Stimulated activated CD4-positive, alpha-beta T cell treated with anti-CD3 and anti-CD28 coated beads, Interleukin-4, amount 100 ng/mL, for 4 hours (primary cell): ENCODE measurements around the gene EYA2.

Source experiments
- DNase-seq, 2 experiments: peaks; one replicate each; pipeline ENCODE4 v3.0.0-alpha.2; 2020

EYA2 gene

GRCh38 chr20:47013606-47014005, 119.0 kb downstream of the EYA2 start:
- DNase-seq: no peak

DNA sequence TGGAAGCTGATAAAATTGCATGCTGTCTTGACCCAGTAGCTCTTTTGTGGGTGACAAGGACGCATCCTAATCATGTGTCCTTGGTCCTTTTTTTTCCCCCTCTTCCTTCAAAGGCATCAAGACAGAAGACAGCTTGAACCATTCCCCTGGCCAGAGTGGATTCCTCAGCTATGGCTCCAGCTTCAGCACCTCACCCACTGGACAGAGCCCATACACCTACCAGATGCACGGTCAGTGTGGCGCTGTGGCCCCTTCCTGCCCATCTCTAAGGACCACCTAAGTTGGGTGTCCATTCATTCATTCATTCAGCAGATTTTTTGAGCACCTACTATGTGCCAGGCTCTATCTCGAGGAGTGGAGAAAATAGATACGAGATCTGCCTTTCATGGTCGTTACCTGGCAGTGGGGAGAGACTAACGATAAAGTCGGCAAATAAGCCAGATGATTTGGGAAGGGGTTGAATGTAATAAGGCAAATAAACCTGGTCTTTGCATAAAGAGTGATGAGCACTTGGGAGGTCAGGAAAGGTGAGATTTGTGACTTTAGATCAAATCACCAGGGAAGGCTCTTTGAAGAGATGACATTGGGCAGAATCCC, 121.5 kb downstream of the EYA2 start:
- DNase-seq: no peak

DNA sequence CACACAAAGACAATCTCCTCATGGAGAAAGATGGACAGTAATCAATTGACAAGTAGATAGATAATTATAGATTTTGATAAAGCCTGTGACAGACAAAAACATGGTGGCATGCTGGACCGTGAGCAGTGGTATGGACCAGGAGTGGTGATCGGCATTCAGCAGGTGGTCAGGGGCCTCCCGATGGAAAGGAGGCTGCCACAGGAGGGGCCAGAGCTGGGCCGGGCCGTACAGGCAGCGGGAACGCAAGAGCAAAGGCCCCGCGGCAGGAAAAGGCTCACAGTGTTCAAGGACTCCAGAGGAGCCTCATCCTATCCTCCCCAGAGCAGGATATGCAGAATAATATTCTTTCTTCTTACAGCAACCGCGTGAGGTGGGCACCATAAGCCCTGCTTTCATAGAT, 123.7 kb downstream of the EYA2 start:
- no peak for DNase-seq

DNA sequence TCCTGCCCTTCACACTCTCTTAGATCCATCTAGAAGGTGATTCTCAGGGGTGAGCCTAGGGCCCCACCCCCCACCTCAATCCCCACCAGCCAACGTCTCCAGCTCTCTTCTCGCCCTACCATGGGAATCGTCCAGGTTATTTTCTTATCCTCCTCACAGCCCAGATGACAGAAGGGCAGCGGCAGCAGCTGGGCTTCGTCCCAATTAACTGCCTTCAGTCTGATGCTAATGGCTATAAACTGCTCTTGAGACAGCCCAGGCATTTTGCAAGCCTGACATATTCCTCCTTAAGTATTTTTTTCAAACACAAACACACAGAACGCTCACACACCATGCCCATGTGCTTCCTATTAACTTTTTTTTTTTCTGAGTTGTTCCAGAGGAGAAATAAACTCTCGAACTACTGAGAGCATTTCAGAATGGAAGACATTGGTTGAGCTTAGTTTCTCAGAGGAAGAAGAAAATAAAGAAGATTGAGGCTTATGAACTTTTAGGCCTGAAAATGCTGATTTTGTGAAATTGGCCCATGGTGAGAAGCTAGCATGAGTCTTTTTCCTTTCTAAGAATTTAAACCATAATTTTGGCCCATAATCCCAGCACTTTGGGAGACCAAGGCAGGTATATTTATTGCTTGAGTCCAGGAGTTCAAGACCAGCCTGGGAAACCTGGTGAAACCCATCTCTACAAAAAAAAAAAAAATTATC, 124.6 kb downstream of the EYA2 start:
- no peak for DNase-seq

DNA sequence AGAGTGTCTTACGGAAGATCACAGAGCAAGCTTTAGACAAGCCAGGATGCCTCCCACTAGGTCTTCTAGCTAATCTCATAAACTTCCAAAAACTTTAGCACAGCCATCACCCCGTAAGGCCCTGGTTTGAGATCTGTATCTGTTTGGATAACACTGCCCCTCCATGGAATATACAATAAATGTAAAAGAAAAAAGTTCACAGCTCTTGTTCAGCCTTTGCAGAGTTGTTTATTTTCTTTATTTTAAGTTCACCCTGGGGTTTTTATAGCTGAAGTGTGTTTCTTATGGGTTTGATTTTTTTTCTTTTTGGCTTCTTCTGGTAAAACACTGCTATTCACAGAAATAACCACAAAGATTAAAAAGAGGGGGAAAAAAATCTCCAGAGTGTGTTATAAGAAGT, 125.6 kb downstream of the EYA2 start:
- no peak for DNase-seq

DNA sequence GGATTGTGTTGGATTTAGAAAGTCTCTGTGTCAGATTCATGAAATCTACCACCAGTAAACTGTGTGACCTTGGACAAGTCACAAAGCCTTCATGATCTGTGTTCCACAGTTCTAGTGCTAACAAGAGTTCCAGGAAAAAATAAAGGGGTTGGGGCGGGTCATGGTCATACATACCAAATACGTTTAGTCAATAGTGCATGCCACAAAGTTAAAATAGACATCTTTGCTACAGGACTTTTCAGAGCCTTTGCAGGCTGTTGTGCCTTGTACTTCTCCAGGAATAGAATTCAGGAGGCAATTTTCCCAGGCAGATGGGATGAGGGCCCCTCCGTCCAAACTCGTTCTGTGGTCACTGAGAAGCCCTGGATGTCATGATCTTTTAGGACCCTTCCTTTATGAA, 127.2 kb downstream of the EYA2 start:
- DNase-seq: no peak

- DNase-seq: no peak
These were observed 129.9 kb downstream of the EYA2 start for GRCh38 chr20:47024461-47024937.

GRCh38 chr20:47027042-47027441, 132.4 kb downstream of the EYA2 start:
- no peak for DNase-seq

DNA sequence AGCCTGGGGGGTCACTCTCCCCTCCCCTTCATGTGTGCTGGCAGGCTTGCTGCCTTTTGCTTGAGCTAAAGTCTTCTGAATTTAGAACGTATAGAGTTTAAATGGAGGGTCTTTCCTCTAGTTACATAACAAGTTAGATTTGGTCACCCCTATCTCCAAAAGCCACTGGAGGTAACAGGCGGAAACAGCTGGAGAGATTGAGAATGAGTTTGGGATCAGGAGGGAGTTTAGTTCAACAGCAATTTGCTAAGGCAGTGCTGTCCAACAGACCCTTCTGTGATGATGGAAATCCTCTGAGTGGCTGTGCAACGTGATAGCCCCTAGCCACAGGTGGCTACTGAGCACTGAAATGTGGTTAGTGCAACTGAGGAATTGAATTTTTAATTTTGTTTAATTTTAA, 132.8 kb downstream of the EYA2 start:
- no peak for DNase-seq

- no peak for DNase-seq
These were observed 133.8 kb downstream of the EYA2 start for GRCh38 chr20:47028487-47028886.

DNA sequence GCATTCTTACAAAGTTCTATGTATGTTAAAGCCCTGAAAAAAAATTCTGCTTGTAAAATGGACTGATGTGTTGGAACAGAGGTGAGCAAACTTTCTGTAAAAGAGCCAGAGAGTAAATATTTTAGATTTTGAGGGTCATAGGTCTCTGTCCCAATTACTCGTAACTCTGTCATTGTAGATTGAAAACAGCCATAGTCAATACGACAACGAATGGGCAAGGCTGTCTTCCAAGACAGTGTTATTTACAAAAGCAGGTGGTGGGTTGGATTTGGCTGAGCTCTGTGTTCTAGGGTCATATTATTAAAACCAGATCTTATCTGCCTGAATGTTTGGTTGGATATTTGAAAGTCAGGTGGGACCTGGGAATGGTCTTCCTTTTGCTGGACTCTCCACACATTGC, 135.2 kb downstream of the EYA2 start:
- DNase-seq: no peak

GRCh38 chr20:47030271-47030810, 135.7 kb downstream of the EYA2 start:
- DNase-seq: no peak

DNA sequence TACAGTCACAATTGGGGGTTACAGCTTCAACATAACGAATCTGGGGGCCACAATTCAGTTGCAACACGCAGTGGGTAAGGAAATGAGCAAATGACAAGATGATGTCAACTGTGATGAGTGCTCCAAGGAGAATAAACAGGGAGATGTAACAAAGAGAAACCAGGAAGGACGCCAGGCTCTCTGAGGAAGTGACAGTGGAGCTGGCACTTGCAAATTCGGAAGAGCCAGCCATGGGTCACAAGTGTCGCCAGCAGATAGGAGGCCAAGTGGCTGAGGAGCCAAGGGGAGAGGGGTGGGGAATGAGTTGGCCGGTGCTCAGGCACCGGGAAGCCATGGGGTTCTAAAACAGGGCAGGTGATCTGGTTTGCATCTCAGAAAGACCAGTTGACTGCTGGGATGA, 136.4 kb downstream of the EYA2 start:
- no peak for DNase-seq

- DNase-seq: no peak
These were observed 137.2 kb downstream of the EYA2 start for GRCh38 chr20:47031821-47032220.

DNA sequence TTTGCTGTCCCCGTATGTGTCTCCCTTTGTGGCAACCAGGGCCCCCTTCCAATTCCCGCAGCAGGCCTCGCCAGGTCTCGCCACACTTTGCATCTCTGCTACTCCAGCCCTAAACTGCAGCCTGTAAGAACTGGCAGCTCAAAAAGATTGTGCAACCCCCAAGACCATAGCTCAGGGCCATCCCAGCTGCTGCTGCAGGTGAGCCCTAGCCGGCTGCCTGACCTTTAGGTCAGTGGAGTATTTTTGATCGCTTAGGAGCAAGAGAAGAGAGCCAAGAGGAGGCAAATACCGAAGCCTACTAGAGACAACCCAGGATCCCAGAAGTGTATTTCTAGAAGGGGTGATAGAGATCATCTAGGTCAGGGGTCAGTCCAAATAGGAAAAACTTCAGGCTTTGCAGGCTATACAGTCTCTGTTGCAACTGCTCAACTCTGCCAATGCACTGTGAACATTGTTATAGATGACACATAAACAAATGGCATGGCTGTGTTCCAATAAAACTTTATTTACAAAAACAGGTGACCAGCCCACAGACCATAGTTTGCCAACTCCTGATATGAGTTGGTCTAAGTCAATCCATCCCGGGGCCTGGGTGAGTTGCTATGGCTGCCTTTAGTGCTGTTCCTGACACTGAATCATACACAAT, 138.4 kb downstream of the EYA2 start:
- DNase-seq: no peak

DNA sequence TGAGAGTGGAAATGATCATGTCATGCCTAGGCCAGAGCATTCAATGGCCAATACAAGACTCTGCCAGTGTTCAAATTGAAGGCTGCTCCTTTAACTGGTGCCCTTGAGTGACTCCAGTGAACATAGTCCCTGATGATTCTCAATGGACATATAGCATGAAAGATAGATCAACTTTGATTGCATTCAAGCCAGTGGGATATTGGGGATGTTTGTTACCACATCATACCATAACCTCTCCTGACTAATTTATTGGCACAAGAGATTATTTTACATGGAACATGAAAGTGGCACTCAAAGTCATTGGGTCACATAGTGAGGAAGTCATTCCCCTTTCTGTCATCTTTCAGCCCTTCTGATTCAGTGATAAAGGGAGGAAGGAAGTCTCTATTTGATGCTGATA, 139.0 kb downstream of the EYA2 start:
- no peak for DNase-seq

GRCh38 chr20:47035026-47035590, 140.5 kb downstream of the EYA2 start:
- DNase-seq: no peak

DNA sequence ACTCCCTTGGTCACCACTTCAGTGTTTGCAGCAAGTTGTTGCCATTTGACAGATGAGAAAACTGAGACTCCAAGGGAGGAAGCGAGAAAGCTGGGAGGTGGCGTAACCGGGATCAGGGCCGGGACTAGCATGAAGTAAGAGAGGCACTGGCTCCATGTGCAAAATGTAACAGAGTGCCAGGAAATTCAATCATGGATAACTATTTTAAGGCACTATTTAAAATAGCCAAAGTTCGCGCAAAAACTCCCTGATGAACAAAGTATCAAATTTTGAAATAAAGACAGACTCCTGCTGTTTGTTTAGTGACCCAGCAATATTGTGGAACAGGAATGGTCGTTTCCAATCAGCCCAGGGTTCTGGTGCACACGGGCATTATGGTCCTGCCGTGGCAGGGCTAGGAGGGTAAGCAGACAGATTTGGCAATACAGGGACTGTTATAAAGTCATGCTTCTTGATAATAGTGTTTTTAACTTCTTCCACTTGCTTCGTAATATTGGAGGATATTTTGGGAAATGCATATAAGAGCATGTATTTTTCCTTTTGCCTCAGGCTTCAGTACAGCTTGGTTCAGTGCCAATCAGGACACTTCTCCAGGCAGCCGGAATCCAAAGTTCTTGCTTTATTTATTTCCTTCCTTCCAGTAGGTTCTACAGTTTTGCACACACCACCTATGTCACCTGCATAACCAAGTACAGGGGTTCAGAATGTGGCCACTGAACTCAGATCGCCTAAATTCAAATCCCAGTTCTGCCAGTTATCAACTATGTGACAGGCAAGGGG, 141.6 kb downstream of the EYA2 start:
- DNase-seq: no peak

DNA sequence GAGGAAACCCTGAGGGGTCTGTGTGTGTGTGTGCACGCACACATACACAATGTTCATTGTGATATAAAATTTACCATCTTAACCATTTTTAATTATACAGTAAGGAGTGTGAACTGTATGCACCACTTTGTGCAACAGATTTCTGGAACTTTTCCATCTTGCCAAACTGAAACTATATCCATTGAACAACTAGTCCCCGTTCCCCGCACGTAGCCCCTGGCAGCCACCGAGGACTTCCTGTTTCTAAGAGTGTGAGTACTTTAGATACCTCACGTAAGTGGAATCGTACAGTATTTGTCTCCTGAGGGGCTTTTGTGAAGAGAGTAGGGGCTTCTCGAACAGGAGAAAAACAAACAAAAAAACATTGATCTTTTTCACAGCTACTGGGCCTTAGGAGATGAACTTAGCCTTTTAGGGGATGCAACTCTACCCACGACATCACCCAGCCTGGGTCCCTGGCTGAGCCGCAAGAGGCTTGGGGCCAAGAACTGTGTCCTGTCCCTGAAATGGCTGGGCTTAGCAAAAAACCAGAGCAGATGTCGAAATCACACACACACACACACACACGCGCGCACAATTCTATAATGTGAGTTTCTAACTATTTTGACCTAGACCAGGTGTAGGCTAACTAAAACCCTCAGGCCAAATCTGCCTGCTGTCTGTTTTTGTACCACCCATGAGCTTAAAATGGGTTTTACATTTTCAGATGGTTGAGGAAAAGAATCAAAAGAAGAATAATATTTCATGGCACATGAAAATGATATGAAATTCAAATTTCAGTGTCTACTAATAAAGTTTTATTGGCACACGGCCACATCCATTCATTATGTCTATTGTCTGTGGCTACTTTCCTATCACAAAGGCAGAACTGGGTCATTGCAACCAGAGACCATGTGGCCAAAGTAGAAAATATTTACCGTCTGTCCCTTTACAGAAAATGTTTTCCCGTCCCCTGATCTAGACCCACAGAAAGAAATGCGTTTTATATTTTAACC, 144.2 kb downstream of the EYA2 start:
- no peak for DNase-seq

- DNase-seq: no peak
These were observed 146.0 kb downstream of the EYA2 start for GRCh38 chr20:47040506-47041125.

DNA sequence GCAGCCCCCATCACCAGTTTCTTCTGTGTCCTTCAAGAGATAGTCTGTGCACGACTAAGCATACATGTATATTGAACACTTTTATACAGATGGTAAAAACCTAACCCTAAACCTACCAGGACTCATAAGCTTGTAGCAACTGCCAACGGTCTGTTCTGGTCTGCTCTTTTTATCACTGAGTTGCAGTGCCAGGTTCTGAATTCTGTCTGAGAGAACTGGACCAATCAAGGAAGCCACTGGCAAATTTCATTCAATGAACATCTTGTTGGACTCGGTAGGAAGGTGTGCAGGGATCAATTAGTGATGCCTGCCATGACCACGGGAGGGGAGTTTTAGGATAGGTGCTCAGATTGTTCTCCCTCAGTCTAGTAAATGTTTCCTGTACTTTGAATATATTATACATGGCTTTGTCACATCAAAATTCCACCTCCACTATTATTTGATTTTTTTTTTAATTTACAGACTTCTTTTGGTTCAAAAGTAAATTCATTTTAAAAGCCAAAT, 146.8 kb downstream of the EYA2 start:
- DNase-seq: no peak
